GM18909 (cell line): Measurements from ENCODE around the gene MATN1.
"Not testable (repeated sequence)": the region's sequence is repeated elsewhere in the genome, so short reads cannot be mapped to it uniquely, and the experiment has no call there.

ENCODE experiments used
- ATAC-seq: cut with Tn5 transposase; IDR thresholded peaks from one replicate; pipeline ENCODE4 v1.9.1; 2021; ENCODE audit warnings: mild to moderate bottlenecking; ENCODE audit not compliant: unreplicated experiment, poor library complexity

Gene MATN1

GRCh38 chr1:30723331-30723755 lies at the start of gene MATN1:
Gene MATN1, minus strand, starts transcription at chr1:30723585. Its CDS starts 34 bp downstream, at chr1:30723551.
- no peak for ATAC-seq

GRCh38 chr1:30771005-30771404 lies 47.6 kb upstream of the MATN1 start:
- ATAC-seq = no peak

GRCh38 chr1:30770150-30770549 lies 46.8 kb upstream of the MATN1 start:
- no peak for ATAC-seq

- no peak for ATAC-seq
These were observed 45.7 kb upstream of the MATN1 start for GRCh38 chr1:30768830-30769718.

GRCh38 chr1:30768159-30768829 lies 44.9 kb upstream of the MATN1 start:
- ATAC-seq = no peak

- not testable (repeated sequence) for ATAC-seq
These were observed 43.6 kb upstream of the MATN1 start for GRCh38 chr1:30766948-30767347.

- no peak for ATAC-seq
These were observed 42.4 kb upstream of the MATN1 start for GRCh38 chr1:30765556-30766434.

- peak; percentile 39 for ATAC-seq
These were observed 41.7 kb upstream of the MATN1 start for GRCh38 chr1:30764939-30765555.

- ATAC-seq = no peak
These were observed 41.0 kb upstream of the MATN1 start for GRCh38 chr1:30764396-30764795.

- ATAC-seq = no peak
These were observed 40.4 kb upstream of the MATN1 start for GRCh38 chr1:30763651-30764248.

GRCh38 chr1:30762930-30763650 lies 39.7 kb upstream of the MATN1 start:
- ATAC-seq = no peak

- ATAC-seq = no peak
These were observed 39.0 kb upstream of the MATN1 start for GRCh38 chr1:30762152-30762929.

- no peak for ATAC-seq
These were observed 38.2 kb upstream of the MATN1 start for GRCh38 chr1:30761381-30762151.

GRCh38 chr1:30760596-30761324 lies 37.4 kb upstream of the MATN1 start:
- no peak for ATAC-seq

GRCh38 chr1:30759718-30760281 lies 36.4 kb upstream of the MATN1 start:
- no peak for ATAC-seq

- ATAC-seq = no peak
These were observed 35.5 kb upstream of the MATN1 start for GRCh38 chr1:30758785-30759380.
